ENCODE results near the gene HCN2. TPM values are rescaled to one million over a fixed set of nuclear protein-coding genes. Genes with fewer than 3 reads are reported as not detected.

HCN2 gene
- total RNA-seq, 4 donors from 2014 or later = 0.12 to 0.27 (median 0.21) TPM

DNA sequence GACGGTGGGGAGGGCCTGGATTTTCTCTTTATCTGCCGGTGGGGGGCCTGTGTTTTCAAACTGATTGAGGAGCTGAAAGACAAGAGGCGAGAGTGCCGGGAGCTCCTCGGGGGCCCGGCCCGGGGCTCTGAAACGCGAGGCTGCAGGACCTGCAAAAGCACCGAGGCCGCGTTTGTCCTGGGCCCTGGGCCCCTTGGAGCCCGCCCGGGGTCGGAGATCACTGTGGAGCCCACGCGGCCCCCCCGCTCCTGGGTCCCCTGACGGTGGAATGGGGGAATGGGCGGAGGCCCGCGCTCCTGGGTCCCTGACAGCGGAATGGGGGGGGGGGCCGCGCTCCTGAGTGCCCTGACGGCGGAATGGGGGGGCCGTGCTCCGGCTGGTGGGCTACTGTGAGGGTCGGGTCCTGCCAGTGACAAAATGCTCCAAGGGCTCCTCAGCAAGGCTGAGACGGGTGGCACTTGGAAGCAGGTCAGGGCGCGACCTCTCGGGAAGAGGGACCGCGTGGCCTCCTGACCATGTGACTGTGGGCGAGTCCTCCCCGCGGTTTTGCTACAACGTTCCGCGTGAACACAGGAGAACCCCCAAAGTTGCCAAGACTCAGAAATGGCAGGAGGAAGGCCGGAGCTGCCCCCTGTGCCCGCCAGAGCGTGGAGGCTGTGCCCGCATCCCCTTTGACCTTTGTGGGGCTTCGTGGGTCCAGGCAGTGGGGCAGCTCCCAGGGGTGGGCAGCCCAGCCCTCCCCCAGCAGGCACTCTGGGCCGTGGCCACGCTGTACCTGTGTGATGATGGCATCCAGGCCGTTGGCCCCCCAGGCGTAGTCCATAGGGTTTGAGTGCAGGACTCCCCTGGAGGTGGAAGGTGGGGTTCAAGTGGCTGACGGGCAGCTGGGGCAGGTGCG lies 59.5 kb downstream of the HCN2 start:
- H3K9me3 ChIP-seq = no peaks in the 10 kb centered on the region
- H3K27me3 ChIP-seq = no peaks in the 10 kb centered on the region
- TF ChIP-seq POLR2A (IDR thresholded peaks at IDR 0.05) (no peak), POLR2AphosphoS5 (IDR thresholded peaks at IDR 0.05) (no peak), EP300 (IDR thresholded peaks at IDR 0.05) (no peak)
- TF ChIP-seq, protein P1, sequence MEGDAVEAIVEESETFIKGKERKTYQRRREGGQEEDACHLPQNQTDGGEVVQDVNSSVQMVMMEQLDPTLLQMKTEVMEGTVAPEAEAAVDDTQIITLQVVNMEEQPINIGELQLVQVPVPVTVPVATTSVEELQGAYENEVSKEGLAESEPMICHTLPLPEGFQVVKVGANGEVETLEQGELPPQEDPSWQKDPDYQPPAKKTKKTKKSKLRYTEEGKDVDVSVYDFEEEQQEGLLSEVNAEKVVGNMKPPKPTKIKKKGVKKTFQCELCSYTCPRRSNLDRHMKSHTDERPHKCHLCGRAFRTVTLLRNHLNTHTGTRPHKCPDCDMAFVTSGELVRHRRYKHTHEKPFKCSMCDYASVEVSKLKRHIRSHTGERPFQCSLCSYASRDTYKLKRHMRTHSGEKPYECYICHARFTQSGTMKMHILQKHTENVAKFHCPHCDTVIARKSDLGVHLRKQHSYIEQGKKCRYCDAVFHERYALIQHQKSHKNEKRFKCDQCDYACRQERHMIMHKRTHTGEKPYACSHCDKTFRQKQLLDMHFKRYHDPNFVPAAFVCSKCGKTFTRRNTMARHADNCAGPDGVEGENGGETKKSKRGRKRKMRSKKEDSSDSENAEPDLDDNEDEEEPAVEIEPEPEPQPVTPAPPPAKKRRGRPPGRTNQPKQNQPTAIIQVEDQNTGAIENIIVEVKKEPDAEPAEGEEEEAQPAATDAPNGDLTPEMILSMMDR (IDR thresholded peaks at IDR 0.05) = no peak
- no peak overlapping the region for H3K4me3 ChIP-seq
- ATAC-seq = no peak
- H3K36me3 ChIP-seq = peaks cover 0 to 96% of the 10 kb centered on the region in 2 donors
- H3K27ac ChIP-seq = no peak overlapping the region
- peaks cover 0 to 7% (median 0%) of the 10 kb centered on the region in 3 donors for H3K4me1 ChIP-seq
- WGBS, 2 donors (ENCODE audit: low coverage in 1 of 2) = 93% methylated on average over 2 of the region's 53 CpGs; no CpG with 5 or more reads in 1 of the 2 donors

- Histone ChIP-seq H3K4me1 (peaks cover 0 to 7% (median 0%) of the 10 kb centered on the region in 3 donors), H3K9me3 (no peaks in the 10 kb centered on the region), H3K36me3 (peaks cover 0 to 95% of the 10 kb centered on the region in 2 donors), H3K27me3 (no peaks in the 10 kb centered on the region), H3K4me3 (no peak overlapping the region), H3K27ac (no peak overlapping the region)
- no peak for ATAC-seq
- 80 to 83% methylated on average over 1 to 9 of the region's 11 CpGs for WGBS, 2 donors (ENCODE audit: low coverage in 1 of 2)
- TF ChIP-seq POLR2AphosphoS5 (IDR thresholded peaks at IDR 0.05) (no peak), EP300 (IDR thresholded peaks at IDR 0.05) (no peak), POLR2A (IDR thresholded peaks at IDR 0.05) (no peak)
- TF ChIP-seq, protein P1 (IDR thresholded peaks at IDR 0.05) = no peak
Observed at GRCh38 chr19:650121-650520, 60.4 kb downstream of the HCN2 start.

- WGBS, 2 donors (ENCODE audit: low coverage in 1 of 2) = 97% methylated on average over 7 of the region's 58 CpGs; no CpG with 5 or more reads in 1 of the 2 donors
- H3K36me3 ChIP-seq = peaks cover 0 to 96% of the 10 kb centered on the region in 2 donors
- no peak for ATAC-seq
- H3K9me3 ChIP-seq = no peaks in the 10 kb centered on the region
- H3K4me3 ChIP-seq = no peak overlapping the region
- TF ChIP-seq POLR2AphosphoS5 (IDR thresholded peaks at IDR 0.05) (no peak), POLR2A (IDR thresholded peaks at IDR 0.05) (no peak), EP300 (IDR thresholded peaks at IDR 0.05) (no peak)
- TF ChIP-seq, protein P1 (IDR thresholded peaks at IDR 0.05) = no peak
- no peak overlapping the region for H3K27ac ChIP-seq
- peaks cover 0 to 18% (median 0%) of the 10 kb centered on the region in 3 donors for H3K4me1 ChIP-seq
- H3K27me3 ChIP-seq = no peaks in the 10 kb centered on the region
Observed at GRCh38 chr19:651114-651818, 61.6 kb downstream of the HCN2 start.

- Histone ChIP-seq H3K4me1 (peaks cover 0 to 26% (median 5%) of the 10 kb centered on the region in 3 donors), H3K27ac (no peak overlapping the region), H3K27me3 (no peaks in the 10 kb centered on the region), H3K9me3 (no peaks in the 10 kb centered on the region), H3K4me3 (no peak overlapping the region), H3K36me3 (peaks cover 0 to 92% of the 10 kb centered on the region in 2 donors)
- 89% methylated on average over 1 of the region's 24 CpGs; no CpG with 5 or more reads in 1 of the 2 donors for WGBS, 2 donors (ENCODE audit: low coverage in 1 of 2)
- no peak for ATAC-seq
- TF ChIP-seq EP300 (IDR thresholded peaks at IDR 0.05) = no peak
- TF ChIP-seq POLR2AphosphoS5 (IDR thresholded peaks at IDR 0.05) = no peak
- no peak for TF ChIP-seq POLR2A (IDR thresholded peaks at IDR 0.05)
- TF ChIP-seq, protein P1 (IDR thresholded peaks at IDR 0.05) = no peak
Observed at GRCh38 chr19:651991-652390, 62.3 kb downstream of the HCN2 start.
